ENCODE measurements around the gene CRIM1. TPM values are rescaled to one million over a fixed set of nuclear protein-coding genes. Genes with fewer than 3 reads are reported as not detected.

CRIM1 gene
- total and polyA plus RNA-seq, 2 experiments from 2014 or later = 10.5 to 36.4 TPM

- peaks cover 11% of the 10 kb centered on the region for H3K36me3 Mint-ChIP-seq (ENCODE audit: low read depth)
- H3K4me3 ChIP-seq = no peak overlapping the region
- H3K79me2 ChIP-seq (replicated peaks; ENCODE audit: insufficient read depth) = peaks cover 94% of the 10 kb centered on the region
- TF ChIP-seq EZH2 (IDR thresholded peaks at IDR 0.05; ENCODE audit: low read depth, unreplicated experiment) = no peak
- 0 out of 2 replicates have a peak, but pooled peaks have one; percentile 26 for TF ChIP-seq ETS1 (IDR thresholded peaks at IDR 0.05)
- H3K36me3 ChIP-seq (ENCODE audit: insufficient read depth) = no peaks in the 10 kb centered on the region
- H3K27ac Mint-ChIP-seq = peak overlapping the region; percentile 72; the same call in 1 of the 2 replicates
- no peaks in the 10 kb centered on the region for H3K9me2 ChIP-seq (ENCODE audit: insufficient read depth)
- peaks cover 86% of the 10 kb centered on the region for H3K4me1 Mint-ChIP-seq
- H3K4me3 Mint-ChIP-seq = no peak overlapping the region
- ATAC-seq = peak; percentile 71
- peak overlapping the region; percentile 38 for H3K4me2 ChIP-seq
- H3K4me1 ChIP-seq (ENCODE audit: insufficient read depth) = peaks cover 81% of the 10 kb centered on the region
- H3F3A ChIP-seq (replicated peaks; ENCODE audit: low read depth) = no peaks in the 10 kb centered on the region
- peak; percentile 81 for DNase-seq (ENCODE audit: low spot score)
- no peak overlapping the region for H2AFZ ChIP-seq
- H3K27me3 ChIP-seq (ENCODE audit: insufficient read depth) = no peaks in the 10 kb centered on the region
- H3K27me3 Mint-ChIP-seq (ENCODE audit: insufficient read depth, low read depth, poor library complexity) = peaks cover 7% of the 10 kb centered on the region
- H3K9me3 Mint-ChIP-seq = no peaks in the 10 kb centered on the region
- peaks cover 9% of the 10 kb centered on the region for H4K20me1 ChIP-seq (replicated peaks; ENCODE audit: insufficient read depth)
- peak overlapping the region; percentile 42; the same call in 1 of the 2 replicates for H3K27ac ChIP-seq (ENCODE audit: low read depth)
Measured at GRCh38 chr2:36380624-36381481, 25.3 kb downstream of the CRIM1 start.

- Mint-ChIP-seq H3K4me1 (peaks cover 84% of the 10 kb centered on the region), H3K9me3 (no peaks in the 10 kb centered on the region), H3K4me3 (no peak overlapping the region; the same call in 2 of the 3 replicates), H3K27me3 (ENCODE audit: insufficient read depth, low read depth, poor library complexity) (peaks cover 6% of the 10 kb centered on the region), H3K36me3 (ENCODE audit: low read depth) (peaks cover 11% of the 10 kb centered on the region), H3K27ac (no peak overlapping the region; the same call in 1 of the 2 replicates)
- no peaks in the 10 kb centered on the region for H3K27me3 ChIP-seq (ENCODE audit: insufficient read depth)
- DNase-seq (ENCODE audit: low spot score) (no peak), ATAC-seq (no peak)
- no peaks in the 10 kb centered on the region for H3K36me3 ChIP-seq (ENCODE audit: insufficient read depth)
- H3K4me2 ChIP-seq = 0 out of 2 replicates have a peak overlapping the region, but pooled peaks have one; percentile 13
- peaks cover 97% of the 10 kb centered on the region for H3K79me2 ChIP-seq (replicated peaks; ENCODE audit: insufficient read depth)
- H3K4me3 ChIP-seq = no peak overlapping the region
- H3K9me2 ChIP-seq (ENCODE audit: insufficient read depth) = no peaks in the 10 kb centered on the region
- peaks cover 82% of the 10 kb centered on the region for H3K4me1 ChIP-seq (ENCODE audit: insufficient read depth)
- peak overlapping the region; percentile 34 for H3K27ac ChIP-seq (ENCODE audit: low read depth)
- no peak overlapping the region for H2AFZ ChIP-seq
- H3F3A ChIP-seq (replicated peaks; ENCODE audit: low read depth) = no peaks in the 10 kb centered on the region
- H4K20me1 ChIP-seq (replicated peaks; ENCODE audit: insufficient read depth) = peaks cover 15% of the 10 kb centered on the region
- TF ChIP-seq STAT1 (IDR thresholded peaks at IDR 0.05; ENCODE audit: unreplicated experiment) (no peak), NANOG (IDR thresholded peaks at IDR 0.05; ENCODE audit: borderline replicate concordance) (no peak), JUNB (IDR thresholded peaks at IDR 0.05; ENCODE audit: unreplicated experiment) (no peak), ZNF331 (CRISPR knock-in tag; IDR thresholded peaks at IDR 0.05; ENCODE audit: low read depth) (no peak), ZNF462 (CRISPR knock-in tag; IDR thresholded peaks at IDR 0.05) (no peak), POLR2AphosphoS5 (IDR thresholded peaks at IDR 0.05; ENCODE audit: low read depth) (no peak), REST (IDR thresholded peaks at IDR 0.05; ENCODE audit: unreplicated experiment) (no peak)
Measured at GRCh38 chr2:36381993-36382392, 26.4 kb downstream of the CRIM1 start.
